NCI-H2171 (cell line): ENCODE results near the gene SOCS1.

ENCODE experiments used
- DNase-seq: peaks from one replicate; lab custom pipeline; 2025; lab: John Stamatoyannopoulos, UW

SOCS1 gene

DNA sequence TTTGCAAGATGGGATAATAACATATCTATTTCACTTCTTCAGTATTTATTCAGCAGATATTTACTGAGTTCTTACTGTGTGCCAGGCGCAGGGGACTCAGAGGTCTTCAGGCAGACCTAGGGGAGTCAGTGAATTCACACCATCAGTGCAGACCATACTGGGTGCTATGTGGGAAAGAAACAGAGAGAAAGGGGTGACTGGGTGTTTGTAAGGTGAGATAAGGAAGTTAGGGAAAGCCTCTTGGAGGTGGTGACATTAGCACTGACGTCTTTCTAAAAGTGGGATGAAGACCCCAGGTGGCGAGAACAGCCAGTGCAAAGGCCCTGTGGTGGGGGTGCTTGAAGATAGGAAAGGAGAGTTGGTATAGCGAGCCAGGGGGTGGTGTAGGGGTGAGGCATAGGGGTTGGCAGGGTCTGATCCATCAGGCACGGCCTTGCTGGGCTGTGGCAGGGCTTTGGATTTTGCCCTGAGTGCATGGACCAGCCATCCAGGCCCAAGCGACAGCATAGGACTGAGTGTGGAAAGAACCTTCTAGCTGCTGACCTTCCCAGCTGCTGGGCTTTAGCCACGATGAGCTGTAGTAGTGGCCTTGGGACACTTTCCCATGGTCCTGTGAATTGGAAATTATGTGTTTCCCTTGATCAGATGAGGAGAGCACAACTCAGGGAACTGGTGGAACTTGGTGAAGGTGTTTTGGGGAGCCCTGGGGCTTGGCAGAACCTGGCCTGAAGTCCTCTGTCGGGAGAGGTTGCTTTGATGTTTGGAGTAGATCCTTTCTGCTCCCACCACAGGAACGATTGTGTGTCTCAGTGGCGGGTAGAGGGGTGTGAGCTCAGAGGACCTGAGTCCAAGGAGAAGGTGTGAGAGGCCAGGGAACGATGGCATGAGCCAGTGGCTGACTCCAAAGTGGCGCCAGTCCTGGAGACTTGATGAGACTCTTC, 3.9 kb upstream of the SOCS1 start:
- no peak for DNase-seq

DNA sequence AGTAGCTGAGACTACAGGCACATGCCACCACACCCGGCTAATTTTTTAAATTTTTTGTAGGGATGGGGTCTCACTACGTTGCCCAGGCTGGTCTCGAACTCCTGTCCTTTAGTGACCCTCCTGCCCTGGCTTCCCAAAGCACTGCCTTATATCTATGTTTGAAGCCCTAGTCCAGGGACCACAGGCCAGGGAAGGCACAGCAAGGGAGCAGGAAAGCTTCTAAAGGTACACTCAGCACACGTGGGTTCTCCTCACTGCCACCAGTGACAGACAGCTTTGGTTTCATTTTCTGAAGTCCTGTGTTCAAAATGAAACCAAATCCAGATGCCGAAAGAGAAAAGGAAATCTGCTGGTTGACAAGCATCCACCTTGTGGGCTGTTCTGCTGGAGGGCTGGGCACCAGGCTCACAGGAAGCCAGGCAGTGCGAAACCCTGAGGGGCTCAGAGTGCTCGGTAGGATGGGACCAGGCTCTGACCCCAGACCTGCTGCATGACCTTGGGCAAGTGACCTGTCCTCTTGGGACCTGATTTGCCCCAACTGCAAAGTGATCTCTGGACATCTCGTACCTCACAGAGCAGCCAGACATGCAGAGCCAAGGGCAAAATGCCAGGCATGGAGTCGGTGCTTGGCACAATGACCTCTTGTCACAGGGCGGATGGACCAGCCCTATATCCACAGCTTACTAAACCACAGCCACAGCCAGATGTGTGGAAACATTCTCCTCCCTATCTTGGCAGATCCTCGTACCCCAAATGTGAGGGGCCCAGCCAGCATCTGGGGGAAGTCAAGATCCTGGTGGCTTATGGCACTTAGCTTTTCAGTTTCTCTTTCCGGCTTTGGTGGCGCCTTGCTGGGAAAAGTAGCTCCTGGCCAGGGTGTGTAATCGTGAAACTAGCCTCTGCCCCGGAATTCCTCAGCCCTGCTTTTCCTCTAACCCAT, 2.8 kb upstream of the SOCS1 start:
- DNase-seq = no peak

DNA sequence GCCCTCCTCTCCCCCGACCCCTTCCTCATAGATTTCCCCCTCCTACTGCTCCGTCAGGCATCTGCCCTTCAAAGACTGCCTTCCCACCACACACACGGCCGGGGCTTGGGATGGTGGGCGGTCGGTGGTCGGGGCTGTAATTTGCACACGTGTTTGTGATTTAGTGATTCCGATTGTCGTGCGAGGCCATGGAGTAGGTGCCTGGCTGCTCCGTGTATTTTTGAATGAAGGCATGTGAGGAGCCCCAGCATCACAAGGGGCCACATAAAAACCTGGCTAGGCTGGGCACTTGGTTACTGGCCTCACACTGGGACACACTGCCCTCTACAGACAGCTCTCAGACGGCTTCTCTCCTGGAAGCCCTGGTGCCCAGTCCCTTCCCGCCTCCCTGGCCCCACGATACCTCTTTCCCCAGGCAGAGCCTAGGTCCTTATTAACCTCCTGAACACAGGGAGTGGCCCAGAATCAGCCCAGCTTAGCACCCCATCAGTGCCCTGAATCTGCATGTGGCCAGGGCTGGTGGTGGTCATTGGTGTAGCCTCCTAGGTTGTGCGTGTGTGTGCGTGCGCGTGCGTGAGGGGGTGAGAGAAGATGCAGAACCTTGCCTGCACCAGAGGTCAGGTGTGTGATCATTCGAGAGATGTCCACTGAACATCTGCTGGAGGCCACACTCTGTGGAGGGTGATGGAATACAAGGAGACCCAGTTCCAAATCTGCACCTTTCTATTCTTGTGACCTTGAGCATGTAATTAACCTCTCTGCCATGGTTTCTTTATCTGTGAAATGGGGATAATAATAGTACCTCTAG, 1.3 kb upstream of the SOCS1 start:
- DNase-seq = peak; percentile 46

DNA sequence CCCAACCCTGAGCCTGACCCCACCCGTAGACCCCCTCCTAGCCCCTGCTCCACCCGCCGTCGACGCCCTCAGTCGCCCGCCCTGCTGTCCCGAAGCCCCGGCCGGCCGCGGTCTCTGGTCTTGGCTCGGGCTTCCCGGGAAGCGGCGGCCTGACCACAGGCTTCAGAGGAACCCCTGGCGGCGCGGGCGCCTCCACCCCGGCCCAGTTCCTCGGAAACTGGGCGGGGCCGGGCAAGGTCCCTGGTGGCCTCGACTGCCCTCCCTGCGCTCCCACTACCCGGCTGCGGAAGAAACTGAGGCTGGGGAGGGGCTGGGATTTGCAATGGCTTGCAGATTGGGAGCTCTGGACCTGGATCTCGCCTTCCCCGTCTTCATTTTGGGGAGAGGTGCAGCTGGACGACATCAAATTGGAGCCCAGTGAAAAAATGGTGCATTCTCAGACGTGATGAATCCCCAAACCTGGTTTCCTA, 692 bp upstream of the SOCS1 start:
- no peak for DNase-seq

DNA sequence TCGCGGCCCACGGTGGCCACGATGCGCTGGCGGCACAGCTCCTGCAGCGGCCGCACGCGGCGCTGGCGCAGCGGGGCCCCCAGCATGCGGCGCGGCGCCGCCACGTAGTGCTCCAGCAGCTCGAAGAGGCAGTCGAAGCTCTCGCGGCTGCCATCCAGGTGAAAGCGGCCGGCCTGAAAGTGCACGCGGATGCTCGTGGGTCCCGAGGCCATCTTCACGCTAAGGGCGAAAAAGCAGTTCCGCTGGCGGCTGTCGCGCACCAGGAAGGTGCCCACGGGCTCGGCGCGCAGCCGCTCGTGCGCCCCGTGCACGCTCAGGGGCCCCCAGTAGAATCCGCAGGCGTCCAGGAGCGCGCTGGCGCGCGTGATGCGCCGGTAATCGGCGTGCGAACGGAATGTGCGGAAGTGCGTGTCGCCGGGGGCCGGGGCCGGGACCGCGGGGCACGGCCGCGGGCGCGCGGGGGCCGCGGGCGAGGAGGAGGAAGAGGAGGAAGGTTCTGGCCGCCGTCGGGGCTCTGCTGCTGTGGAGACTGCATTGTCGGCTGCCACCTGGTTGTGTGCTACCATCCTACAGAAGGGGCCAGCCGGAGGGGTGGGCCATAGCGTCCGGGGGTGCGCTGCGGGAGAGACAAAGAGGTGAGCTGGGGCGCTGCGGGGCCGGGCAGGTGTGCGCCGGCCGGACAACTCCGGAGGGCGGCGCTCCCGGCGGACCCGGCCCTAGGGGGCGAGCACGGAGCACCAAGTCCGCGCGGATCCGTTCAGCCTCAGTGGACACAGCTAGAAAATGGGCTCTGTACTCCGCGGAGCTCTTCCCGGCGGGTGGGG, 879 bp downstream of the SOCS1 start:
- peak; percentile 47 for DNase-seq

DNA sequence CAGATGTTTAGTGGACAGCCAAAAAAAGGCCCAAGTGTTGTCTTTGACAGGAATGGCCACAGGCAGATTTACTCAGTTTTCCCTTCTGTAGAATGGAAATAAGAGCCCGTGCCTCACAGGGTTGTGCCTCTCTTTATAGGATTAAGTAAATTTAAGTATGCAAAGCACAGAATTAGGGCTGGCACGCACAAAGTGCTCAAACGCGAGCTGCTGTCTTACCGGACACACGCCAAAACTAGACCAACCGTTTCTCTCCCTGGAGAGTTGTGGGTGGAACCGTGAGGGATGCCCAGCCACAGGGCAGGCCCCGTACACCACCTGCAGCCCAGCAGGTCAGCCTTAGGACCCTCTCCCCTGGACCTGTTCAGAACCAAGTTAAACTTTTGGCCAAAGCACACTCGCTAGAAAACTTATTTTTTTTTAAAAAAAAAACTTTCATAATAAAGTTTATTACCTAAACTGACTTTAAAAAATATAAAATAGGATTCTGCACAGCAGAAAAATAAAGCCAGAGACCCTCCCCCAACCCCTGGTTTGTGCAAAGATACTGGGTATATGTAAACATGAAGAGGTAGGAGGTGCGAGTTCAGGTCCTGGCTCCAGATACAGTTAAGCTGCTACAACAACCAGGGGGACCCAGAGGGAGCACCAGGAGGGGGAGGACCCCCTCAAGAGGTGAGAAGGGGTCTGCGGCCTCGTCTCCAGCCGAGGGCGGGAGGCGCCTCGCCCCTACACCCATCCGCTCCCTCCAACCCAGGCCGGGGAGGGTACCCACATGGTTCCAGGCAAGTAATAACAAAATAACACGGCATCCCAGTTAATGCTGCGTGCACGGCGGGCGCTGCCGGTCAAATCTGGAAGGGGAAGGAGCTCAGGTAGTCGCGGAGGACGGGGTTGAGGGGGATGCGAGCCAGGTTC, 1.8 kb downstream of the SOCS1 start:
- DNase-seq = no peak

DNA sequence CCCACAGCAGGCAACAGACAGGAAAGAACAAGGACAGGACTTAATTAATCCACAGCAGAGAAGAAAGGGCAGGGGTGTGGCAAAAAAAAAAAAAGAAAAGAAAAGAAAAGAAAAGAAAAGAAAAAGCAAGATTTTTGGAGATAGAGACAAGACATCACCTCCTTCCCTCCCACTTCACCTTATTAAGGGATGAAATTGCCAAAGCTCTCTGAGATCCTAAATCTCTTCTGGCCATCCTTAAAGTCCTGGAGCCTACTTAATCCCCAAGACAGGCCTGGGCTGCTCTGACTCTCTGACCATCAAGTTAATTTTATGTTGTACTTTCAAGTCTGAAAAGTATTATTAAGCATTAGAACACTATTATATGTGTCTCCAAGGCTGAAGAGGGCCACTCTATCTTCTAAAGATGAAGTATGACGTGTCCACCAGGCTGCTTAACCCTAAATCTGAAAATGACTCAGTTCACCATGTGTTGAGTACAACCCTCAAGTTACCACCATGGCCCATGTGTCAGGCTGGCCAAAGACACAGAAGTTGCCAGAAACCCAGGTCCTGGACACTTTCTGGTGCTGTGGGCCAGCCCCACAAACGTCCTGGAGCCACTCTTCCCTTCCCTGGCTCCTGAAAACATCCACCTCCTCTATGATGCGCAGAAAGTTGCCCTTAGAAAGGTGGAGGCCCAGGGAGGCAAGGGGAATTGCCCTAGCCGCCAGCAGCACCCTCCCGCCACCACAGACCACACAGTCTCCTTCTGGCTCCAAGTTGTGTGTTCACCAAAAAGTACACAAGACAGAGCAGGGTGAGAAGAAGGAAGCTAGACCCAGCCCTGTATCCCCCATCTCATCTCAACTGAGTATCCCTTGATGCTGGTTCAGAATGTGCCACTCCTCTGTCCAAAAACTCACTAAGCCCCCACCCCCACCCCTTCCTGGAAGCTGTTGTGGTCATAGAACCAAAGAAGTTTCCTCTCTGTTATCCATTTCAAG, 2.7 kb downstream of the SOCS1 start:
- DNase-seq = no peak

DNA sequence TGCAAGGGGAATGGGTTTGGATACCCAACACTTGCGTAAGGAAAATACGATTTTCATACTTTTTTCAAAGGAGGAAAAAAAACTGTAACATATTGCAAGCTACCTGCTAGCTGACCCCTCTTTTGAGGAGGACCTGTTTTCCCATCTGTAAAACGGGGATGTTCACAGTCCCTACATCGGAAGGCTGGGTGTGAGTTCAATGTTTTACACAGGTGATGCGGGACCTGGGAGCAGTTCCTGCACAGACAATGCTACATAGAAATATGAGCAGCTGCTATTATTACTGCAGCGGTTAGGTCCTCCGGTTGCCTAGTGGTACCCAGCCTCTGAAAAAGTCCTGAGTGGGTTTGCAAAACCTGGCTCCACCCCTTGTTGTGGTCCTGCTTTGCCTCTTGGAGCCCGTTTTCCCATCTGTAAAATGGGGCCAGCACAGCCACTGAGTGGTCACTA, 3.5 kb downstream of the SOCS1 start:
- no peak for DNase-seq

DNA sequence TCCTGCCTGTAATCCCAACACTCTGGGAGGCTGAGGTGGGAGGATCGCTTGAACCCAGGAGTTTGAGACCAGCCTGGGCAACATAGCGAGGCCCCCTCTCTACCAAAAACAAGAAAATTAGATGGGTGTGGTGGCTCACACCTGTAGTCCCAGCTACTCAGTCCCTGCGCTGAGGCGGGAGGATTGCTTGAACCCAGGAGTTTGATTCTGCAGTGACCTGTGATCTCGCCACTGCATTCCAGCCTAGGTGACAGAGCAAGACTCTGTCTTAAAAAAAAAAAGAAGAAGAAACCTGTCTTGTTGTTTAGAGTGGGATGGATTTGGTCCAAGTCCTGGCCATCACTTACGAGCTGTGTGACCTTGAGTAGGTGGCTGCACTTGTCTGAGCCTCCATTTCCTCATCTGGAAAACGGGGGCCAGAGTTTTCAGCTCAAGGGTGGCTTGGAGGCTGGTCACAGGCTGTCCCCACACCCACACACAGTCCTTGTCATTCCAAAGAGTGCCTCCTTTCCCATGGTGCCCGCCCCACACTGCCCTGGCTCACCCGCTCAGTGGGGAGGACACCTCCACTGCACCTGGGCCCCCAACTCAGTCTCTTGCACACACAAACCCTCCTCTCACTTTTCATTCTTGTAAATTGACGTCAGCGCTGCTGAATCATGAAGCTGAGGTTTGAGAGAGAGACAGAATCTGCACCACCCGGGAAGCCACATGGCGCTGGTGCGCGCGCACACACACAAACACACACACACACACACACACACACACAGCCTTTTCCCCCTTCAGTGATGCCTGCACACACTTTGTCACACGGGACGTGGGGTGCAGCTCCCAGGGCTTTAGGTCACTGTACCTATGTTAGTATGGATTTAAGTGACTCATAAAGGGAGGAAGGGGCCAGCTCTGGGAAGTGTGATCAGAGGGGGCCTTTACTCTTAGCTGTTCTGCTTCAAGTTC, 4.2 kb downstream of the SOCS1 start:
- DNase-seq = no peak

DNA sequence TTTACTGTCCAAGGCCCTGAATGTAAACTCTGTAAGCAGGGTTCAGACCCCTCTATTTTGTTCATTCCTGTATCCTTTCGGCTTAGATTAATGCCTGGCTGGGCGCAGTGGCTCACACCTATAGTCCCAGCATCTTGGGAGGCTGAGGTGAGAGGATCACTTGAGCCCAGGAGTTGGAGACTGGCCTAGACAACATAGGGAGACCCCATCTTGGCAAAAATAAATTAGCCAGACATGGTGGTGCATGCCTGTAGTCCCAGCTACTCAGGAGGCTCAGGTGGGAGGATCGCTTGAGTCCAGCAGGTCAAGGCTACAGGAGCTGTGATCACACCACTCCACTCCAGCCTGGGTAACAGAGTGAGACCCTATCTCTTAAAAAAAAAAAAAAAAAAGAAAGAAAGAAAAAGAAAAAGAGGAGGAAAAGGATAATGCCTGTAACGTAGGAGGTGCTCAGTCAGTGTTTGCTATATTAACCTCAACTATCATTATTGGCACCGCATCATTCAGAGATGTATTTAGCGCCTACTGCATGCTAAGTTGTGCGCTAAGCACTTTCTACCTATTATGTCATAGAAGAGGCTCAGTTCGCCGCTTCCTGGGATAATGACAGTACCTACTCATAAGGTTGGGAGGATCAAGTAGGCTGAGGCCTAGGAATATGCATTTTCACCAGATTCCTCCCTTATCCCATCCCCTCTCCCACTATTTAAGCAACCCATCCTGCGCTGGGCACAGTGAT, 5.0 kb downstream of the SOCS1 start:
- DNase-seq = no peak

DNA sequence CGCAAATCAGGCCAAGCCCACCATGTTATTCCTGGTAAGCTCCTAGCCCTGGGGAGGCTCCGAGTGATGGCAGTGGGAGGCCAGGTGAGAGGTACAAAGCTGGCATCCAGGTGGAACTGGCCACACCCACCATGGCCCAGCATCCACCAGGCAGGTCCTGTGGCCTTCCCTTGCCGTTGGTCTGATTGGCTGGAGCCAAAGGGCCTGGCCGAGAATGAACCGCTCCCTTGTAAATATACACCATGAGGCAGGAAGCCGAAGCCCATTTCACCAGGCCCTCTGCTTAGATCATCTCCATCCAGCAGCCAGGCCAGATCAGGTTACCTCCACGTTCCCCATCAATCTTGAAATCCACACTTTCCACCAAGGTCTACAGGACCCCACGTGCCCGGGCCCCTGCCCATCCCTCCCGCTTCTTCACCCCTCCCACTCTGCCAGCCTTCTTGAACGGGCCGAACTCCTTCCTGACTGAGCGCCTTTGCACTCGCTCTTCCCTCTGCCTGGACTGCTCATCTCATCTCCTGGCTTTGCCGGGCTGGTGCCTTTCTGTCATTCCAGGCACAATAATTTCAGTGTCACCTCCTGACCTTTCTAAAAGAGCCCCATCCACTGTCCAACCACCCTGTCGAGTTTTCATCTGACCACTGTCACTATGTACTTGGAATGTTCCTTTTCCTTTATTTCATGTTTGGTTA, 5.8 kb downstream of the SOCS1 start:
- DNase-seq = peak; percentile 52

DNA sequence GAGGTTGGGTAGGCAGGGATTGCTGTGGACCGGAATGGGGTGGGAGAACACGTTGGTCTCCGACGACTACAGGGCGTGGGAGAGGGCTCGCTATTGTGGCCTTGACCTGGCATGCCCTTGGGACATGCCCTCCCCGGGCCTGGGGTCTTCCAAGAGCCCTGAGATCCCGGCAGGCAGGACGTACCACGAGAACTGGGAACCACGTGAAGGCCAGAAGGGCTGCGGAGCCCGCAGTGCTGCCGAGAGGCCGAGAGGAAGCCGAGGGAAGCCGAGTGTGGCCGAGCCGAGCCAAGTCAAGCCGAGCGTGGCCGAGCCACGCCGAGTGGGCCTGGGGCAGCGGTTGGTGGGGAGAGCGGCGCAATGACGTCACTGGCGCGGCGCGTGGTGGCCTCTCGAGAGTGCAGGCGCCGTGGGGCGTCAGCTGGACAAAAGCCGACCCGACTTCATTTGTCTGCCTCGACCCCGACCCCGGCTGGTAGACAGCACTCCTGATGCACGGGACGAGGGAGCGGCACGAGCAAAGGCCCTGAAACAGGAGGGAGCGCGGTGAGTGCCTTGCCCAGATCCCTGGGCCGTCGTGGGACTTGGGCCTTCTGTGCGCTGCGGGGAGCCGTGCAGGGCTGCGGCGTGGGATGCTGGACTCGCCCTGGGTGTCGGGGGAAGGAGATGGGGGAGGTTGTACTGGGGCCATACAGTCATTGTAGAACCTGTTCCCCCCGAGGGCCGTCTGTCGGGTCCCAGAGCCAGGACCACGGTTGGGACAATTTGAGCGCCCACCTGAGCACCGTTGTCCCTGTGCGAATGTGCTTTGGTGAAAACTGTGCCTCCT, 6.6 kb downstream of the SOCS1 start:
- DNase-seq = no peak

DNA sequence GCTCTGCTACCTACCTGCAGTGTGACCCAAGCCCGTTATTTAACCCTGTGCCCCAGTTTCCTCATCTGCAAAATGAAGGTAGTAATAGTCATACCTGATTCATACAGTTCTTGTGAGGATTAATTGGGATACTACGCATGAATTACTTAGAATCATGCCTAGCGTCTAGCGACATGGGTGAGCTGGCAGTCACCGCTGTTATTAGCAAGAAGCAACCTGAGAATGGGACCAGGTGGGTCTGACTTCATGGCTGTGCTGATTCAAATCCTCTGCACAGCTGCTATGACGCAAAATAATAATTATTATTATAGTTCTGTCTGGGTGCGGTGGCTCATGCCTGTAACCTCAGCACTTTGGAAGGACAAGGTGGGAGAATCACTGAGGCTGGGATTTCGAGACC, 7.9 kb downstream of the SOCS1 start:
- DNase-seq = peak; percentile 81

DNA sequence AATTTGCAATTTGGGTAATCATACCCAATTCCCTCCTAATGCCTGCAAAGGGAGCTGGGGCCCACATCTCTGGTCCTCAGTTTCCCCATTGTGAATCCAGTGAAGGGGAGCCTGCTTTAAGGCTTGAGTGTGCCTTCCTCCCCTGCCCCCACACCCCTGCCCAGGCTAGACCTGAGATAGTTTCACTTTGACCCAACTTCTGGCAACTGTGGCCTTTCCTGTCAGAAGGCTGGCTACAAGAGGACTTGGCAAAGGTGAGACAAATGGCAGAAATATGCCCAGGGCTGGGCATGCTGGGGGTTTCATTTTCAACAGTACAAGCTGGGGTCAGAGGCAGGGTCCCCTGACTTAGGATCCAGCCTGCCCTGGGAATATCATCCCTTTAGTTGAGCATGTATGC, 10.0 kb downstream of the SOCS1 start:
- no peak for DNase-seq

DNA sequence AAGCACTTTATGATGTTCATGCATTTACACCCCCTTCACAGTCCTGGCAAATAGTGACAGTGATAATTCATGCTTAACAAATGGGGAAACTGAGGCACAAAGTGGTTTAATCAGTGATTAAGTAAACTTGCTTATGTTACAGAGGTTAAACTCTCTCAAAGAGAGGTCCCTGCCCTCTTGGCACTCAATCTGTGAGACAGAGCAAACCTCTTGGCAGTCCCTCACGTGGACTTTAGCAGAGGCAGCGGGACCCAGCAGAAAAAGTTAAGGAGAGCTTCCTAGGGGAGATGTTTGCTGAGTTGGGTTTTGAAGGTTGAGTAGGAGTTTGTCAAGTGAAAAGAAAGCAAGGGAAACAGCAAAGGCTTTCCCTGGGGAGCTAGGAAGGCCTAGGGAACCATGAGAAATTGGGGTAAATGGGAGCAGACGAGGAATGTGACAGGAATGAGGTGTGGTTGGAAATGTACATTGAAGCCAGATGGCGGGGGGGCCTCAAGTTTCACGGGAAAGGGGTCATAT, 10.7 kb downstream of the SOCS1 start:
- DNase-seq = peak; percentile 80
